NB4 (cell line): ENCODE results near the gene CCR5.
A peak's percentile ranks its signal among the peaks of the same experiment; 100 is the strongest.

Source experiments
- DNase-seq: peaks from one replicate; pipeline ENCODE4 v3.0.0; 2010; ENCODE audit warnings: low read depth
- H3K4me3 ChIP-seq: one replicate; pipeline ENCODE4 v1.5.1; 2011; ENCODE audit warnings: mild to moderate bottlenecking, low read depth, low read length, moderate library complexity
- CTCF ChIP-seq: IDR thresholded peaks from one replicate; pipeline ENCODE4 v1.5.1; 2012; ENCODE audit warnings: low read depth, low read length
- MAX ChIP-seq: IDR thresholded peaks from 2 replicates; pipeline ENCODE4 v1.6.1; 2011; ENCODE audit warnings: low read depth, low read length
- MYC ChIP-seq: IDR thresholded peaks from 2 replicates; pipeline ENCODE4 v1.6.1; 2011; ENCODE audit warnings: low read depth, low read length
- POLR2A ChIP-seq: IDR thresholded peaks from 2 replicates; pipeline ENCODE4 v1.6.1; 2011; ENCODE audit warnings: mild to moderate bottlenecking; ENCODE audit not compliant: insufficient read length; ENCODE audit errors: extremely low read depth

CCR5 gene

GRCh38 chr3:46356276-46356675, 14.5 kb upstream of the CCR5 start:
- TF ChIP-seq MYC (no peak), MAX (no peak), CTCF (no peak), POLR2A (no peak)
- H3K4me3 ChIP-seq = no peak overlapping the region
- no peak for DNase-seq

- TF ChIP-seq MAX (no peak), POLR2A (no peak), CTCF (no peak)
- DNase-seq = no peak
- H3K4me3 ChIP-seq = no peak overlapping the region
Observed at GRCh38 chr3:46356909-46357308, 13.8 kb upstream of the CCR5 start.

- no peak overlapping the region for H3K4me3 ChIP-seq
- TF ChIP-seq MYC (no peak), POLR2A (no peak), MAX (no peak), CTCF (no peak)
- DNase-seq = no peak
Observed at GRCh38 chr3:46358466-46358865, 12.3 kb upstream of the CCR5 start.

GRCh38 chr3:46359733-46360493, 10.8 kb upstream of the CCR5 start:
- peak; percentile 41 for DNase-seq
- no peak overlapping the region for H3K4me3 ChIP-seq
- TF ChIP-seq MAX = no peak
- no peak for TF ChIP-seq MYC
- TF ChIP-seq CTCF = no peak
- TF ChIP-seq POLR2A = no peak

GRCh38 chr3:46360907-46361306, 9.8 kb upstream of the CCR5 start:
- no peak overlapping the region for H3K4me3 ChIP-seq
- TF ChIP-seq MAX = no peak
- TF ChIP-seq CTCF = no peak
- TF ChIP-seq MYC = no peak
- no peak for TF ChIP-seq POLR2A
- peak; percentile 68 for DNase-seq
